NCI-H1436 (cell line): ENCODE measurements around the gene AWAT1.
"Not testable (repeated sequence)": the region's sequence is repeated elsewhere in the genome, so short reads cannot be mapped to it uniquely, and the experiment has no call there.

Experiments used
- DNase-seq: peaks from one replicate; lab custom pipeline; 2025; lab: John Stamatoyannopoulos, UW

The AWAT1 gene

GRCh38 chrX:70234355-70234754 lies at the start of gene AWAT1:
Gene AWAT1 (plus strand): TSS chrX:70234655. CDS start chrX:70234696, 41 bp downstream.
- DNase-seq = no peak

- no peak for DNase-seq
Measured at GRCh38 chrX:70190225-70190624, 44.2 kb upstream of the AWAT1 start.

- no peak for DNase-seq
Measured at GRCh38 chrX:70196961-70197720, 37.3 kb upstream of the AWAT1 start.

- no peak for DNase-seq
Measured at GRCh38 chrX:70201732-70202131, 32.7 kb upstream of the AWAT1 start.

- no peak for DNase-seq
Measured at GRCh38 chrX:70208479-70208878, 26.0 kb upstream of the AWAT1 start.

GRCh38 chrX:70209570-70209969 lies 24.9 kb upstream of the AWAT1 start:
- DNase-seq = not testable (repeated sequence)

- peak; percentile 18 for DNase-seq
Measured at GRCh38 chrX:70219938-70220764, 14.3 kb upstream of the AWAT1 start.

GRCh38 chrX:70226048-70226447 lies 8.4 kb upstream of the AWAT1 start:
- no peak for DNase-seq

- DNase-seq = no peak
Measured at GRCh38 chrX:70226687-70227086, 7.8 kb upstream of the AWAT1 start.

- no peak for DNase-seq
Measured at GRCh38 chrX:70231666-70232065, 2.8 kb upstream of the AWAT1 start.

GRCh38 chrX:70240751-70241150 lies 6.3 kb downstream of the AWAT1 start:
- DNase-seq = no peak

GRCh38 chrX:70241501-70241900 lies 7.0 kb downstream of the AWAT1 start:
- DNase-seq = no peak

GRCh38 chrX:70243601-70244000 lies 9.1 kb downstream of the AWAT1 start:
- DNase-seq = not testable (repeated sequence)

GRCh38 chrX:70244881-70245280 lies 10.4 kb downstream of the AWAT1 start:
- no peak for DNase-seq

GRCh38 chrX:70247252-70247651 lies 12.8 kb downstream of the AWAT1 start:
- DNase-seq = no peak

- no peak for DNase-seq
Measured at GRCh38 chrX:70252491-70252890, 18.0 kb downstream of the AWAT1 start.

GRCh38 chrX:70253377-70254062 lies 19.1 kb downstream of the AWAT1 start:
- DNase-seq = peak; percentile 36

GRCh38 chrX:70254063-70254400 lies 19.6 kb downstream of the AWAT1 start:
- no peak for DNase-seq

- DNase-seq = no peak
Measured at GRCh38 chrX:70254909-70255308, 20.5 kb downstream of the AWAT1 start.

GRCh38 chrX:70255452-70255851 lies 21.0 kb downstream of the AWAT1 start:
- DNase-seq = no peak

GRCh38 chrX:70257423-70258288 lies 23.2 kb downstream of the AWAT1 start:
- no peak for DNase-seq

- DNase-seq = no peak
Measured at GRCh38 chrX:70260104-70260503, 25.6 kb downstream of the AWAT1 start, which contains the start of gene P2RY4. Gene P2RY4 (minus strand): TSS chrX:70260204. CDS start chrX:70259624, 580 bp downstream.
